ENCODE data around the gene PSMG2.

- TF ChIP-seq CTCF (IDR thresholded peaks at IDR 0.05; ENCODE audit: low read depth, low read length, poor library complexity, severe bottlenecking) (no peak), EZH2phosphoT487 (IDR thresholded peaks at IDR 0.05; ENCODE audit: borderline replicate concordance, low read length) (no peak)
Measured at GRCh38 chr18:12773369-12773768, 70.5 kb downstream of the PSMG2 start.

Data from DOHH2 (cell line).